GM21825 (cell line): ENCODE measurements around the gene GALNS.

Experiments used
- ATAC-seq: cut with Tn5 transposase; IDR thresholded peaks from one replicate; pipeline ENCODE4 v1.9.1; 2021; ENCODE audit warnings: mild to moderate bottlenecking, moderate library complexity; ENCODE audit not compliant: unreplicated experiment

GALNS gene

GRCh38 chr16:88820385-88821025 lies 36.2 kb downstream of the GALNS start:
- no peak for ATAC-seq

DNA sequence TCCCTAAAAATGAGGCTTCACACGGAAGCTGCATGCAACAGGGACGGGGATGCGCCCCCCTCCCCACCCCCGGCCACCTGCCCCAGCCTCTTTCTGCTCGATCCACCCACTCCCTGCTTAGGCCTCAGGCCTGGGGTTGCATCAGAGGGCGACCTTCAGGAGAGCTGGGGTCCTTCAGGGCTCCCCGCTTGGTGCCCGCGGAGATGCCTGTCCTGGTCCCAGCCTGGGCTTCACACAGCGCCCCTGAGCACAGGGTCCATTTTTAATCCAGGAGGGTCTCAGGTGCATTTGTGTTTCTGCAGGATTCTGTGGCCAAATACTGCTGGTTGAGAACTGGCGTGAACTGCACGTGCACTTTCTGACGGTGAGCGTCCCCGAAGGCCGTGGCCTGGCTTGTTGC lies 37.6 kb downstream of the GALNS start:
- no peak for ATAC-seq

GRCh38 chr16:88818575-88818874 lies 38.2 kb downstream of the GALNS start:
- no peak for ATAC-seq

- no peak for ATAC-seq
Measured at GRCh38 chr16:88817785-88818574, 38.8 kb downstream of the GALNS start.

- ATAC-seq = no peak
Measured at GRCh38 chr16:88816736-88817535, 39.8 kb downstream of the GALNS start.

DNA sequence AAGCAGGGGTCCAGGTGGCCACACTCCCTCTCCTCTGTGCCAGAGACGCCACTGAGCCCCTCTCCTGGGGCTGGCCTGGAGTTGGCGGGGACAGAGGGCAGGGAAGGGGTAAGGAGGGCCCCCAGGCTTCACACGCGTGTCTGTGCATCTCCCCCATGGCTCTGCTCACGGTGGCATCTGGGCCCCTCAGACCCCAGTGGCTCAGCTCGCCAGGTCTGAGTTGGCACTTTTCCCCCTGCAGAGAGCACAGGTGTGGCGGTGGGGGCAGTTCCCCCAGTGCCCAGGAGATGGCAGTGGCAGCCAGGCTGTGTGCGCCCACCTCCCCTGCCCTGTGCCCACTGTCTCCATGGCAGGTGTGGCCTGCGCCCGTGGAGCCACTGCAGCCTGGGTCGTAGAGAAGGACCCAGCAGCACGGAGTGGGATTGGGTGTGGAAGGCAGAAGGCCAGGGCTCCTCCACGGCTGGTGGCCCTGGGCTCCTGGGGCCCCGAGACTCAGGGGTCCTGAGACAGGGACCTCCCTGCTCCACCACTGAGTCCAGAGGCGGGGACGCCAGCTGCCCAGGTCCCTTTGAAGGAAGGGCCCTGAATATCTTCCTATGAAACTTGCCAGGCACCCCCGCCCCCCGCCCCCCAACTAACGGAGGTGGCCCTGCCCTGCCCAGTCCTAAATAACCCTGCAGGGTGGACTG lies 40.7 kb downstream of the GALNS start:
- ATAC-seq = no peak

- no peak for ATAC-seq
Measured at GRCh38 chr16:88815227-88815626, 41.5 kb downstream of the GALNS start.

GRCh38 chr16:88814144-88814502 lies 42.6 kb downstream of the GALNS start:
- no peak for ATAC-seq

DNA sequence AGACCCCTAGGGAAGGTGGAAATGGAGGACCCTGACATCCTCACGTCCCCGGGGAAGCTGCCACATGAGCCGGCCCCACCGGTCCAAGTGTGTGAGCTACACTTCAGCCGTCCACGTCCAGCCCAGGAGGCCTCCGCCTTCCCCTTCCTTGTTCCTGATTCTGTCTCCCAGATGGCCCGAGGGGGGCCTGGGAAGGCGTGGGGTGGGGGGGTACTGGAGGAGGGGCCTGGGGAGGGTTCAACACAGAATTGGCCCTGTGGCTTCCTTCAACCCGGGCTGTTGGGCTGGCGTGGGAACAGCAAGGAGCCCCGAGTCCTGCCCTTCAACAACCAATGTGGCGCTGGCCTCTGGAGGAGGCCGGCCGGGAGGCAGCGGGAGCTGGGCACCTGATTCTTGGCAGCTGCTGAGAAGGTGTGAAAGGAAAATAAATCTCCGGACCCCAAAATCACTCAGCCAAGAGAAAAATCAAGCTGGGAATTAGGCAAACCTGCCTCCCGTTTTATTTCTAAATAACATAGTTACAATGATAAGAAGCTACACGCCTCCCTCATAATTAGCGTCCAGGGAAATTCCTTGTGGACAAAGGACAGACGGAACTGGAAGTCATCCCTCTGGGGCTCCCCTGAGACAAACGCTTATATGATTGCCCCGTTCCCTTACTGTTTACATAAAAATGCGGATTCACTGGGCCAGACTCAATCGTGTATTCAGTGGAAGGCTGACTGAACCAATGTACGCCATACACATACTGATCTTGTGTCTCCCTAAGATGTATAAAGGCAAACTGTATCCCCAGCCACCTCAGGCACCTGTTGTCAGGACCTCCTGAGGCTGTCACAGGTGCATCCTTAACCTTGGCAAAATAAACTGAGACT lies 43.2 kb downstream of the GALNS start:
- ATAC-seq = no peak

DNA sequence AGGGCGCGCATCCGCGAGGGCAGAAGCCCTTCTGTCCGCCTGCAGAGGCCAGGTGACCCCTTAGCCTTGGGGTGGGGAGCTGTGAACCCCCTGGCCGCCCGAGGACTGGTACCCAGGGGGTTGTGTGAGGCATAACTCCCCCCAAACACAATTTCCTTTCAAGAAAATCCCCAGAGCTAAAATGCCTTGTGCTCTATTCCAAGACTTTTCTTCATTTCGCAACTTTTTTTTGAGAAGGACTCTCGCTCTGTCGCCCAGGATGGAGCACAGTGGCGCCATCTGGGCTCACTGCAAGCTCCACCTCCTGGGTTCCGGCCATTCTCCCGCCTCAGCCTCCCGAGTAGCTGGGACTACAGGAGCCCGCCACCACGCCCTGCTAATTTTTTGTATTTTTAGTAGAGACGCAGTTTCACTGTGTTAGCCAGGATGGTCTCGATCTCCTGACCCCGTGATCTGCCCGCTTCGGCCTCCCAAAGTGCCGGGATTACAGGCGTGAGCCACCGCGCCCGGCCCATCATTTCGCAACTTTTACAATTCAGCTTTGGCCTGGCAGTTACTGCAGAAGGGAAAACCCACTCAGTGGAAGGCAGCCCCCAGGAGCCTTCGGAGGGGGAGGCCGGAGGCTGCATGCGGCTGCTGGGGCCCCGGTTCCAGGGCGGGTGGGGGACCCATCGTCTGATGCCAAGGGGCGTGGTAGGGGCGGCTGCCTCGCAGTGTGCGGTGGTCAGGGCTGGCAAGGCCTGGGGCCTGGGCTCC lies 44.1 kb downstream of the GALNS start:
- ATAC-seq = no peak

GRCh38 chr16:88811769-88812512 lies 44.8 kb downstream of the GALNS start, which contains the start of gene APRT:
Gene APRT (minus strand): TSS chr16:88811928. CDS start chr16:88811899, 29 bp downstream.
- ATAC-seq = peak; percentile 57

DNA sequence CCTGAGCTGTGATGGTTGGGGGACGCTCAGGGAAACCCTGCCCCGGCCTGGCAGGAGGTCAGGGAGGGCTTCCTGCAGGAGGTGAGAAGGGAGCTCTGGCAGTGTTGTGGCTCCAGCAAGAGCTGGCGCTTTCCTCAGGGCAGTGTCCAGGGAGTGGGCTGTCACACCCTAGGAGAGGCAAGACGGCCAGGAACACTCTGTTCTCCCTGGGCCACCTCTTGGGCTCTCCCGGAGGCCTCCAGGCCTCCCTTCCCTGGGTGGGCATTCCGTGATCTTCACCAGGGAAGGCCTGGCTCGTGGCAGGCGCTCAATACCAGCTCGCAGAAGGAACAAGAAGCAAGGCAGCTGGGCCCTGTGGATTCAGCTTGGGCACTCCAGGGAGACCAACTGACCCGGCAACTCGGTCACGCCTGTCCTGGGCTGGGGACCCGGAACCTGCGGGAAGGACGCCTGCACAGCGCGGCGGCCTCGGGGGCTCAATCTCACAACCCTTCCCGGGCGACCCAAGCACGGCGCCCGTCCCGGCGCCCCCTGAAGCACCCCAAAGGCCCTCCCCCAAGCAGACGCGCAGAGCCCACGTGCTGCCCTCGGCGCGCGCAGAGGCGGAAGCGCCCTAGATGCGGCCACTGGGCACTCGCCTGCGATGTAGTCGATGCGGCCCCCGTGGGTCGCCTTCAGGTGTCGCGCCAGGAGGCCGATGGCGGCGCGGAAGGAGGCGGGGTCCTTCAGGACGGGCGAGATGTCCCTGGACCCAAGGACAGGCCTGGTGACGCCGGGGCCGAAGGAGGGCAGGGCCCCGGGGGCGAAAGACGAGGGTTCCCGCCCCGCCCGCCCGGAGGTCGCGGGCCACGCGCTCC lies 45.6 kb downstream of the GALNS start:
- peak; percentile 41 for ATAC-seq

DNA sequence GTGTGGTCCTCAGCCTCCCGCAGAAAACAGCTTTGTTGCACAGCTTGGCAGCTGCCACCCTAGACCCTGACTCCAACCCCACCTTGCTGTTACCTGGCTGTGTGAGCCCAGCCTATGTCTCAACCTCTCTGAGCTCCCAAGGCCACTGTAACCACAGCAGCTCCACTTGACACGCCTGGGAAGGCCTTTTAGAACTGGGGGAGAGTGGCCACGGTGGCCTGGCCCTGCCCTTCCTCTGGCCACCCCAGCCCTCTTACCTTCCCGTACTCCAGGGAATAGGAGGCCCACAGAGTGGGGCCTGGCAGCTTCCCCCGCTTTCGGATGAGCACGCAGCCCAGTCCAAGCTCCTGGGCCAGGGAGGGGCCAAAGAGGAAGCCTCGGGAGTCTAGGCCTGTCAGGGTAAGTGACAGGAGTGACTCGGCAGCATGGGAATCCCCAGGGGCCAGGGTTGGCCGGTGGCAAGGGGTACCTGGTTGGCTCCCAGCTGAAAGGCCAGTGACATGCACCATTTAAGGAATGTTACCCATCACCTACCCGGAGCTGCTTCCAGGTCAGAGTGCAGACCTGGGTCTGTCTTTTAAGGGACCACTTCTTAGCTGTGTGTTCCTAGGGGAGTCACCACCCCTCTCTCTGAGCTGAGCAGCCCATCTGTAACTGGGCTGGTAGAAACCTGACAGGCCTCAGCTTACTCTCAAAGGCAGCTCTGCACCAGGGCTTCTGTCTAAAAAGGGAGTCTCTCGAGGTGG lies 46.4 kb downstream of the GALNS start:
- ATAC-seq = no peak

DNA sequence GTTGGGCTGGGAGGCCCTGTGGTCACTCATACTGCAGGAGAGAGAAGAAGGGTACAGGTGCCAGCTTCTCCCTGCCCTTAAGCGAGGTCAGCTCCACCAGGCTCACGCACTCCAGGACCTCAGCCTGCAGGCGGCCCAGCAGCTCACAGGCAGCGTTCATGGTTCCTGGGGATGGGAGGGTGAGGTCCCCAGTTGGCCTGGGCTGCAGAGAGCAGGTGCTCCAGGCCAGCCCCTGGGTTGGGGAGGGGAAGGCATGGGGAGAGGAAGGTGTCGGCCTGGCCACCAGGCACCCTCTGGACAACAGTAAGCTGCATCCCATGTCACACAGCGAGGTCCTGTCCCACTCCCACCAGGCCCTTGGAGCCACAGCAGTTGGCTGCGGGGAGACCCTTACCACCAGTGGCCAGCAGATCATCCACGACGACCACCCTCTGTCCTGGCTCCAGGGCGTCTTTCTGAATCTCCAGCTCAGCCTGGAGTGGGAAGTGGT lies 47.0 kb downstream of the GALNS start:
- no peak for ATAC-seq

GRCh38 chr16:88809068-88809675 lies 47.6 kb downstream of the GALNS start:
- no peak for ATAC-seq

- no peak for ATAC-seq
Measured at GRCh38 chr16:88807626-88808453, 48.9 kb downstream of the GALNS start.
